RCC 7860 (cell line): ENCODE measurements around the gene TEF.
A peak's percentile ranks its signal among the peaks of the same experiment; 100 is the strongest.
"Not testable (repeated sequence)": the region's sequence is repeated elsewhere in the genome, so short reads cannot be mapped to it uniquely, and the experiment has no call there.

Experiments
- DNase-seq: peaks from one replicate; pipeline ENCODE4 v3.0.0-alpha.2; 2015; ENCODE audit warnings: low spot score
- FAIRE-seq: peaks from 2 replicates; lab custom pipeline; 2012; peaks lifted over from hg19 to GRCh38; lab: Jason Lieb, UNC

Gene TEF

DNA sequence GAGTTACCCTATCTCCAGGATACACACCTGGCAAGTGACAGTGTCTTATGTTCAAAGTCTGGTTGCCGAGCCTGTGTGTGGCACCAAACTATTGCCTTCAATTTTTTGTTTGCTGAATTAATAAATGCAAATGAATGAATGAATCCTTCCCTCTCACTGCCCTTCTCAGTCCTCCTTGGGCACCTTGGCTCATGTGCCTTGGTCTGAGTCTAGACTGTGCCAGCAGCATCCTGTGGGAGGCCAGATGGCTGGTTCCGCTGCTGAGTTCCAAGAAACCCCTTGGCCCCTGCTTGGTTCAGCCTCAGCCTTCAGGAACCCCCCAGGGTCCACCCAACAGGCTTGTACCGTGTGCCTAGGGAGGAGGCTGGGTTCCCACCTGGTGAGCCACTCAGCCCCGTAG, 33.8 kb downstream of the TEF start:
- FAIRE-seq, result no peak

DNA sequence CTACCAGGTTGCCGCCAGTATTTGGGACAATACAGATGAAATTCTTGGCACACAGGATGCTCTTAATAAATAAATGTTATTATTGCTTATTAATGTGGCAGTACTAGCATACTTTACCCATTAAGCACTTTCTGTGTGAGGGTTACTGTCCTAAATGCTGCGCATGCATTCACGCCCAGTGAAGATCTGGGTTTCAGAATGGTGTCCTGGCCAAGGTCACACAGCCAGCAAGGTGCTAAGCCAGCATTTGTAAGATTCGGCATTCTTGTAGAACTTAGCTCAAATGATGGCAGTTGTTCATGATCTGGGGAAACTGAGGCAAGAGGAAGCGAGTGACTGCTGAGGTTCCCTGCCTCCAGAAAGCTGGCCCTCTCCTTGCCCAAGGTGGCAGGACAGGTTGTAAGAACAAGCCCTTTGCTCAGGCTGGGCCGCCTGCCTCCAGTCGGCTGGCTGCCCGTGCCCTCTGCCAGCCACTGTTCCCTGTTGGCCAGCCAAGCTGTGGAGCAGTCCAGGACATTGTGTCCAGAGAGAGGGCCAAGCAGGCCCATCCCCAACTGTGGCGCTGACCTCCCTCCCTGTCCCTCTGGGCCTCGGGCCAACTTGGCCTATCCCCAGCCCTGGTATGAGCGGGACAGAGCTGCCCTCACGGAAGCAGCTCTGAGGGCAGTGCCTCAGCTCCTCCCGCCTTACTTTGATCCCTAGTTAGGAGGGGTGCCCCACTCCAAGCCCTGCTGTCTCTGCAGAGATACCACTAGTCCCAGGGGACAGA, 36.1 kb downstream of the TEF start:
- FAIRE-seq (no peak), DNase-seq (no peak)

More for the DNA sequence above, 33.8 kb downstream of the TEF start:
- no peak for DNase-seq

DNA sequence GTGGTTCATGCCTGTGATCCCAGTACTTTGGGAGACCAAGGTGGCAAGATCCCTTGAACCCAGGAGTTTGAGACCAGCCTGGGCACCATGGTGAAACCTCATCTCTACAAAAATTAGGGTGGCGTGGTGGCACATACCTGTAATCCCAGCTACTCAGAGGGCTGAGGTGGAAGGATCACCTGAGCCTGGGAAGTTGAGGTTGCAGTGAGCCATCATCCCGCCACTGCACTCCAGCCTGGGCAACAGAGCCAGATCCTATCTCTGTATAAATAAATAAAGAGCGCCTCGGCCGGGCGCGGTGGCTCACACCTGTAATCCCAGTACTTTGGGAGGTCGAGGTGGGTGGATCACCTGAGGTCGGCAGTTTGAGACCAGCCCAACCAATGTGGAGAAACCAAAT, 37.0 kb downstream of the TEF start:
- FAIRE-seq (no peak), DNase-seq (no peak)

DNA sequence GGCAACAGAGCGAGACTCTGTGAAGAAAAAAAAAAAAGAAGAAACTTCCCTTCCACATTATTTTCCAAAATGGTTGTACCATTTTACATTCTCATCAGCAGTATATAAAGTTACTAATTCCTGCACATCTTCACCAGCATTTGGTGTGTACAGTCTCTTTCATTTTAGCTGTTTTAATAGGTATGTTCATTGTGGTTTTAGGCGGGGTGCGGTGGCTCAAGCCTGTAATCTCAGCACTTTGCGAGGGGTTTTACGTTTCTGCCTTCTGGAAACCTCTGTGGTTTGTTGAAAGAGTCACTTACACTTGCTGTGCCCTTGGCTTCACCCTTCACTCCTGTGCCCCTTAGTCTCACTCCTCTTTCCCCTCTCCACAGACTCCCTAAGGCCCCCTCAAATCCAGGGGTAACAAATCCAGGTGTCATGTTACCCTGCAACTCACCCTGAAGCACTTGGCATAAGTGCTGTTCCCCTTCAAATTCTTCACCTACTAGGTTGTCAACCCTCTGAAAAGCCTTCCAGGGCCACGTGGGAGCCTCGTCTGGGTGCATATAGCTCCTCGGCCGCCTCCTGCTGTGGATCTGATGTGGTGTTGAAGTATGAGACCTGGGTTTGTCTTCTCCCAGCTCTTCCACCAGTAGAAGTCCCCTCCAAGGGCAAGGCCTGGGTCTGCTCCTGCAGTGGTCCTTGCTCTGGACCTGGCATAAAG, 44.1 kb downstream of the TEF start:
- DNase-seq (no peak), FAIRE-seq (no peak)

DNA sequence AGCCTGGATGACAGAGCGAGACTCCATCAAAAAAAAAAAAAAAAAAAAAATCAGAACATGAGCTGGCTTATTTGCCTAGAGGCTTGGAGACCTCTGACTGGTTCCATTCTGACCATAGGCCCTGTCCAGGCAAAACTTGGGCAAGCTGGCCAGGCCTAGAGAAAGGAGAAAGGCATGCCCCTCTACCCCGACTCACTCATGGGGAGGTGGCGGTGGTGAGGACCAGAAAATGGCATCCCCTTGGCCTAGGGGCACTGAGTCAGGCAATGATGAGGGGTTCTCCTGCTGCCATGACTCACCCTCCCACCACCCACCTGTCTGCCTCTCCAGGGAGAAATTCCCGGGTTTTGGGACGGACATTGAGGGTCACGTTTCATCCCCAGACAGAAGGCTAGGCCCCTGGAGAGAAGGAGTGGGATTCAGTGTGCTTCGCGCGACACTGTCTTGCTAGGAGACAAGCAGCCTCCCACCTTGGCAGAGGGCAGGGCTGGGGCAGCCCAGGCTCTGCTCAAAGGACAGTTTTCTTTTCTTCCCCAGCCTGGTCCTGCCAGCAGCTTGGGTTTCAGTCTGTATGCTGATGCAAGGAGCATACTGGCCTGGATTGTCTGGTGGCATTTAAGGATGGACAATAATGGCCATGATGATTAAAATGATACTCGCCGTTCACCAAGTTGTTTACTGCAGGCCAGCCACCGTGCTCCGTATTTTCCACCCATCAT, 47.6 kb downstream of the TEF start:
- FAIRE-seq (no peak), DNase-seq (no peak)

DNA sequence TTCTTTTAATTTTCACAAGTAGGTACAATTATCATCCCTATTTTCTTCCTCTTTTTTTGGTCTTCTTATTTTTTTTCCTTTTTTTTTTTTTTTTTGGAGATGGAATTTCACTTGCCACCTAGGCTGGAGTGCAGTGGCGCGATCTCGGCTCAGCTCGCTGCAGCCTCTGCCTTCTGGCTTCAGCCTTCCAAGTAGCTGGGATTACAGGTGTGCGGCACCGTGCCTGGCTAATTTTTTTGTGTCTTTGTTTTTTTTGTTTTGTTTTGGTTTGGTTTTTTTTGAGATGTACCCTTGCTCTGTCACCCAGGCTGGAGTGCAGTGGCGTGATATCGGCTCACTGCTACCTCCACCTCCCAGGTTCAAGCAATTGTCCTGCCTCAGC, 48.2 kb downstream of the TEF start:
- DNase-seq, result no peak
- no peak for FAIRE-seq

DNA sequence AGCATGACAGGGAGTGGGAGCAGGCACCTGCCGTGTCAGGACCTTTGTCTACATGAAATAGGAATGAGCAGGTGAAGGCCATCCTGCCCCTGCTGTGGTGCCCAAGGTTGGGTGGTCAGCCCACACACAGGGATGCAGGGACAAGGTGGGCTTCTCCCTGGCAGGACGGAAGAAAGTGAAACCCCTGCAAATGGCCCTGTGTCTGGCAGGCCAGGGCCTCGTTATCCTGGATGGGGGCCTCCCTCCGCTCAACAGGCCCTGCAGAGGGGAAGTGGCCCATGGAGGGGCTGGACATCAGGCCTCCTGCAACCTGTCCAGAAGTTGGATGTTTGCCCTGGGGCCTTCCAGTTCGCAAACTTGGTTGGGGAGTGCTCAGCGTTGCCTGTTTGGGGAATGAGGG, 49.9 kb downstream of the TEF start:
- DNase-seq, result no peak
- FAIRE-seq, result no peak

DNA sequence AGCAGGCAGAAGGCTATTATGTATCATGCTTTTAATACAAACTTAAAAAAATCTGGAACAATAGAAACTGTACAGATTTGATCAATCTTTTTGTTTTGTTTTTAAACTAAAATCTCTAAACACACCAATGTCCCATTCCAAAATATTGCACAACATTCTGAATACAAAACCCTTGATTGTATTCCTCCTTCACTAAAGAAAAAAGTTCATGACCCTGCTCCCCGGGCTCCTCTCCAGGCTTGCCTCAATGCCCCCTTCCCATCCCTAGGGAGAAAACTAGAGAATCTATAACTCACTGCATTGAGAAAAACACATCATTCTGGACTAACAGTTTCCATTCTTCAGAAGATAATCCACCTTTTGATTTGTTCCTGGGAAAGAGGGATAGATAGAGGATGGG, 51.7 kb downstream of the TEF start:
- not testable (repeated sequence) for DNase-seq, FAIRE-seq

DNA sequence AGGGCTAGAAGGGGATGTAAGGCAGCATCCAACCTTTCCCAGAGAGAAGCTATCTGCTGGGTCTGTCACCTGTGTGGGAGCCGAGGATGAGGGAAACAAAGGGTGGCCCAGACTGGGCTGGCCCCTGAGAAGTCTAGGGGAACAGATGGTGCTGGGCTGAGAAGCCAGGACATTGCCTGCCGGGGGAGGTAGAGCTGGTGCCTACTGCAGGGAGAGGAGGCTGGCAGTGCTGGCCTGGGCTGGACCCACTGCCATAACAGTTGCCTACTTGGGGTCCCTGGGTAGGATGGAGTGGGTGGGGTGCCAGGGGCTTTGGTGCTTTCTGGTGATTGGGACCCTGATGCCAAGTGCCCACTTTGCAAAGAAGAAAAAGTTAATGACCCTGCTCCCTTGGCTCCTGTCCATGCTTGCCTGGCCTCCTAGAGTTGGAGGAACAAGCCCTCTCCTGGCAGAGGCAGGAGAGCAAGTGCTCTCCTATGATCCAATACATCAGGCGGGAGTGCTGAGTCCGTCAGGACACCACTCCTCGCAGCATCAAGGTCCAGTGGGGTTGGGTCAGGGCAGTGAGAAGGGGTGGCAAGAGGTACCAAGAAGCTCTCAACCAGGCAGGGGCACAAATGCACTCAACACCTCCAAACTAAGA, 52.7 kb downstream of the TEF start:
- not testable (repeated sequence) for FAIRE-seq

DNA sequence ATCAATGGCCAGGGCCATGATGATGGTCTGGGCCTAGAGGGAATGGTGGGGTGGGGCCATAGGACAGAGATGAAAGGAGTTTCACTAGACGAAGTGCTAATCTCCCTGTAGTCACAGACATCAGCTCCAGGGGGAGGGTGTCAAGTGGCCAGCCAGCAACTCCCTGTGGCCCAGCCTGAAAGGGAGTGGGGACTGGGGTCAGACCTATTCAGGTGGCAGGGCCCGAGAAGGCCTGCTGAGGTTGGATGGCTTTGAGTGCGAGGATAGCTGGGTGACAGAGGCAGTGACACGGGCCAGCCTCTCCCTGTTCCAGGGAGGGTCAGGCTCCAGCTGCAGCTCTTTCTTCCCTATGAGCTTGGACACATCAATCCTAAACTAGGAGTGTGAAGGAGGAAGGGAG, 53.8 kb downstream of the TEF start:
- DNase-seq (no peak), FAIRE-seq (no peak)

More for the DNA sequence above, 52.7 kb downstream of the TEF start:
- not testable (repeated sequence) for DNase-seq

DNA sequence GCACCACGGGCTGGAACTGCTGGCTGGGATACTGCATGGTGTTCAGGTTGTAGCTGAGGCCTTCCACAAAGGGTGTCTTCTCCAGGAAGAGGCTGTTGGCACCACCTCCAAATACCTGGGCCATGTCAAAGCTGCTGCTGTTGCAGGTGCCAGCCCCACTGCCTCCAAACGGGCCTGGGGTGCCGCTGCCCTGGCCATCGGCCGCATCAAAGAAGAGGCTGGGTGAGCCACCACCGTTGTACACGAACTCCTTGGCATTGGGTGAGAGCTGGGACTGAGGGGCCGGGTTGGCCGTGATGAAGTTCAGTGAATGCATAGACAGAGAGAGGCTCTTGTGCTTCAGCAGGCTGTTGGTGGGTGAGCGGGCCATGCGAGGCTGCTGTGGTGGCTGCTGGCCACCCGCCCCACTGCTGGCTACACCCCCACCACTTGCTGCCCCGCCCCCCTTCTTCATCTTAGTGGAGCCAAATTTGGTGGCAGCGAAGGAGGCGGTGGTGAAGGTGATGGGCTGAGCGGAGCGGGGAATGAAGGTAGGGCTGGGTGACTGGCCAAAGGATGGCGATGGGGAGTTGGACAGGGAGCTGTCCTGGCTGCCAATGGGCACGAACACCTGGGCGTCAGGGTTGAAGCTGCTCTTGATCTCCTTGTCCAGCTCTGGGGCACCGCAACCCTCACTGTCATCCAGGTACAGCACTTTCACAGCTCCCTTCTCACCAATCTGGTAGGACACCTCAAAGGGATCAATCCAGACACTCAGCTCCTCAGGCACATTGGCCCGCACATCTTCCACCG, 54.8 kb downstream of the TEF start:
- no peak for FAIRE-seq
- DNase-seq, result no peak

DNA sequence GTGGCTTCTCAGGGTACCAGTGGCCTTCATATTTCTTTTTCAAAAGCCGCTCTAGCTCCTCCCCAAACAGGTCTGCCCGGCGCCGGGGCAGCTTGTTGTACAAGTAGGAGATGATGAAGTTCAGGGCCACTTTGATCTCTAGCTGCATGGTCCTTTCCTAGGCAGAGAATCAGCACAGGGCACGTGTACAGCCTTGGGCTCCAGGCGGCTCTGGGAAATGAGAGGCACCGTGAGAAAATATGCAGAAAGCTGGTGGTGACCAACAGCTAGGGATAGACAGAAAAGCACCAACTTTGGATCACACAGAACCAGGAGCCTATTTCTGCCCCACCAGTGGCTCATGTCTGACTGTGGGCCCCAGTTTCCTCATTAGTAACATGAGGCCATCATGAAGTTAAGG, 55.5 kb downstream of the TEF start:
- DNase-seq, result no peak
- no peak for FAIRE-seq

DNA sequence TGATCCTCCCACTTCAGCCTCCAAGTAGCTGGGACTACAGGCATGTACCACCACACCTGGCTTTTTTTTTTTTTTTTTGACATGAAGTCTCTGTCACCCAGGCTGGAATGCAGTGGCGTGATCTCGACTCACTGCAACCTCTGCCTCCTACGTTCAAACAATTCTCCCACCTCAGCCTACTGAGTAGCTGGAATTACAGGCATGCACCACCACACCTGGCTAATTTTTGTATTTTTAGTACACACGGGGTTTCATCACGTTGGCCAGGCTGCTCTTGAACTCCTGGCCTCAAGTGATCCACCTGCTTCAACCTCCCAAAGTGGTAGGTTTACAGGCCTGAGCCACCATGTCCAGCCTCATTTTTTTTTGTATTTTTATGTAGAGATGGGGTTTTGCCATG, 58.8 kb downstream of the TEF start:
- FAIRE-seq, DNase-seq: not testable (repeated sequence)

DNA sequence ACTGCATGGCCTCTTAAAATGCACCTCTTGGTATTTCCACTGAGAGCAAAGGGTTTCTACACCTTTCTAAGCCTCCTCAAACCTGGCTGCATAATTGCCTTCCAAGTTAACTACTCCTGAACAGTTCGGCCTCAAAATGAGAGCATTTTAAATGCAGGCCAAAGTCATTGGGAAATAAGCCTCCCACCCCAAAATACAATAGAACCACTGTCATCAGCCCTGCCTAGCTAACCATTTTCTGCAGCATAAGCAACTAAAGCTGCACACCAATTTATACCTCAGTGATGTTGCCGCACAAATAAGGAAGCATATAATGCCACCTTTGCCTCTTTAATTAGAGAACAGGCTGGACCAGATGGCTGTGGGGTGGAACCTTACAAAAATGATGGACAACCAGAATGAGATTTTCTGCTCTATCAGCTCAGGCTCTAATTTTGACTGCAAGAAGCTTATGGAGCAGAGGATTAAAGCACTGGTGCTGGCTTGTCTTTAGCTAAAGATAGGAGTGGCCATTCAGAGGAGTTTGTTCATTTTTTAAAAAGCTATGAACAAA, 60.6 kb downstream of the TEF start:
- DNase-seq (no peak), FAIRE-seq (no peak)

DNA sequence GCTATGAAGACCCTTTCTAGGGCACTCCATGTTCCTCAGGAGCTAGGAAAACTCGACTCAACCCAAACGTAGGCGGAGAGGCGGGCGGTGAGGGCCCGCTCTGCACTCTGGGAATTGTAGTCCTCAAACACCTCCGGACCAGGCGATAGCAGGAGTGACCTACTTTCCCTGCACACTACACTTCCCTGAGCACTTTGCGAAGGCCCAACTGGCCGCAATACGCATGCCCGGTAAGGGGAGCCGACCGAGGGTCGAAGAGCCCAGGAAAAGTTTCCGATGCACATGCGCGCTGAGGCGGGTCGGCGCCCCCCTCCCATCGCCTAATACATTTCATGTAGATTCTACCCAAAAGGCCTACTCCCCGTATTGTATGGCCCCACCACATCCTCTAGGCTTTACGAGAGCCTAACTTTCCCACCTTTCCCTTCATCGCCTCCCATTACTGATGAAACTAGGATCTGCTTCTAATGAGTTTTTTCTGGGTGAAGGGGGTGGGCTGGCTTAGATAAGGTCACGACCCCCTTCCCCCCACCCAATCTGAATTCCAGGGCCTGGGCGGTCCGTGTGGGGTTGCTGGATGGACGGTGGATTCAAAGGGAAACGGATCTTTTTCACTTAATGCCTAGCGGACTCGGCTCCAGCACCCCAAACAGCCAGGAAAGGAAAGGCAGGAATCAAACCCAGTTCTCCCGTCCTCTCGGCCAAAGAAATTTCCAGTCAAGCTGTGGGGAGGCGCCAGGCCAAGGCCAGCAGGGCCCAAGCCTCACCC, 62.8 kb downstream of the TEF start:
- FAIRE-seq (peak; percentile 79), DNase-seq (peak; percentile 86)

DNA sequence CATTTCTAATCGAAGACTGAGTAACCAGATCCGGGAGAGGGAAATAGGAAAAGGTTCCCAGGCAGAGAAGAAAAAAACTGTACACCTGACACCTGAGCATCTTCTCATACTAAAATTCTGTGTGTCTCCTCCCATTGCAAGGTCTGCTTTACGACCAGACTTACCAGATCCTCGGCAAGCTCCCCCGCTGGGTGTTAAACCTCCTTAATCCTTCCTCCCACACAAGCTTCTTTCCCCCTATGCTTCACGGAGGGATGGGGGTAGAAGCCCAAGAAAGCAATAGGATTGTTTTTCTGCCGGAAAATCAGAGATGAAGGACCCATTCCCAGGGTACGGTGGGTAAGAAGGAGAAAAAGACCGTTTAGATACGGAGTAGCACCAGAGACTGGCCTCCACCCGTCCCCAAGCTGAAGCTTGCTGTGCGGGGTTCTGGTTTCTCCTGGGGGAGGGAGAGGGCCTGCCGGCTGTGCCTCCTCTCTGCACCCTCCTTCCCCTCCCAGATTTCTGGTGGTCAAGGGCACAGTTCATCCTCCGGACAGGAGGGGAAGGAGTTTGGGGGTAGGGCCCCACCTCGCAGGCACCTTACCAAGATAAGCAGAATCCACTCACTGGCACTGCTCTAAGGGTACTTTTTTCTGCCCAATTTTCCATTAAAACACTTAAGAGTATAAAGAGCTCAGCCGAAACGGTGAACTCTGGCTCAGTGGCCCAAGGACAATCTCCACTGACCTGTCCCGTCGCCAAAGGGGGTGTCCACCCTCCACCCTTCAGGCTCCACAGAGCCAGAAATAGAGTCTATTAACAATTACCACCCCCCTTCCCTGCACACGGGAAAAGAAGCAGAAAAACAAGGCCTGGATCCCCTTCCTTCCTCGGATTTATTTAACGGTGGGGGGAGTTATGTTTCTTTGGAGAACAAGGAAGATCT, 63.7 kb downstream of the TEF start:
- DNase-seq (peak; percentile 4), FAIRE-seq (no peak)

DNA sequence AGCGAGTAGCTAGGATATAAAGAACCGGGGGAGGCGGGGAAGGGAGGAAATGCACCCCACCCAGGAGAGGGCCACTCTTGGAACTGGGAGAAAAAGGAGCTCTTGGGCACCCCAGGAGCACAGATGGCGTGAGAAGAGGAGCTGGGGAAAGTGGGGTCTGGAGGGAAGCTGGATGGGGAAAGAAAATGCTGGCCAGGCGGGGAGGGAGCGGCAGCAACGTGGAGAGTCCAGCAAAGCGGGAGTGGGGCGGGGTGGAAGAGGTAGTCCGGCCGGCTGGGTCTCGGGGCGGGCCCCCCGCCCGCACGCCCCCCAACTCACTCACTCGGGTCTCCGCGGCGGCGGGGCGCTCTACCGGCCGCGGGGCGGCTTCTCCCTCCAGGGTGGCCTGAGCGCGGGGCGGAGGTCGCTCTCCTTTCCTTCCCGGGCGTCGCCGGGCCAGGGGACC, 64.3 kb downstream of the TEF start:
- no peak for FAIRE-seq

More for the DNA sequence above, 64.3 kb downstream of the TEF start:
- DNase-seq, result no peak
